Measurements from ENCODE around the gene MED27. TPM values are rescaled to one million over a fixed set of nuclear protein-coding genes. Genes with fewer than 3 reads are reported as not detected.

The MED27 gene
- total RNA-seq, 1 donor from 2014 or later = 28.2 TPM

GRCh38 chr9:131910572-131910971 lies 169.1 kb downstream of the MED27 start:
- Mint-ChIP-seq H3K9me3 (ENCODE audit: low read depth) (no peaks in the 10 kb centered on the region), H3K27ac (ENCODE audit: unreplicated experiment) (no peak overlapping the region), H3K4me3 (ENCODE audit: unreplicated experiment) (no peak overlapping the region), H3K4me1 (ENCODE audit: low read depth) (peaks cover 12% of the 10 kb centered on the region), H3K27me3 (ENCODE audit: low read depth) (no peaks in the 10 kb centered on the region), H3K36me3 (ENCODE audit: low read depth) (peaks cover 5% of the 10 kb centered on the region)
- TF ChIP-seq CTCF (IDR thresholded peaks at IDR 0.05) = no peak
- no peak for DNase-seq (ENCODE audit: low spot score)

GRCh38 chr9:131905144-131905543 lies 174.5 kb downstream of the MED27 start:
- Mint-ChIP-seq H3K36me3 (ENCODE audit: low read depth) (peaks cover 11% of the 10 kb centered on the region), H3K27me3 (ENCODE audit: low read depth) (no peaks in the 10 kb centered on the region), H3K27ac (ENCODE audit: unreplicated experiment) (no peak overlapping the region), H3K4me3 (ENCODE audit: unreplicated experiment) (no peak overlapping the region), H3K9me3 (ENCODE audit: low read depth) (no peaks in the 10 kb centered on the region), H3K4me1 (ENCODE audit: low read depth) (peaks cover 2% of the 10 kb centered on the region)
- no peak for TF ChIP-seq CTCF (IDR thresholded peaks at IDR 0.05)
- DNase-seq (ENCODE audit: low spot score) = no peak

GRCh38 chr9:131899296-131900228 lies 180.1 kb downstream of the MED27 start:
- no peaks in the 10 kb centered on the region for H3K27me3 Mint-ChIP-seq (ENCODE audit: low read depth)

GRCh38 chr9:131892902-131893500 lies 186.7 kb downstream of the MED27 start:
- Mint-ChIP-seq H3K27ac (ENCODE audit: unreplicated experiment) (no peak overlapping the region), H3K4me3 (ENCODE audit: unreplicated experiment) (no peak overlapping the region), H3K36me3 (ENCODE audit: low read depth) (peaks cover 20% of the 10 kb centered on the region), H3K4me1 (ENCODE audit: low read depth) (peaks cover 15% of the 10 kb centered on the region), H3K27me3 (ENCODE audit: low read depth) (no peaks in the 10 kb centered on the region), H3K9me3 (ENCODE audit: low read depth) (no peaks in the 10 kb centered on the region)
- DNase-seq (ENCODE audit: low spot score) = no peak
- TF ChIP-seq CTCF (IDR thresholded peaks at IDR 0.05) = no peak

More at GRCh38 chr9:131899296-131900228, 180.1 kb downstream of the MED27 start:
- no peak for TF ChIP-seq CTCF (IDR thresholded peaks at IDR 0.05)
- Mint-ChIP-seq H3K4me3 (ENCODE audit: unreplicated experiment) (no peak overlapping the region), H3K9me3 (ENCODE audit: low read depth) (no peaks in the 10 kb centered on the region), H3K4me1 (ENCODE audit: low read depth) (peaks cover 11% of the 10 kb centered on the region), H3K27ac (ENCODE audit: unreplicated experiment) (no peak overlapping the region), H3K36me3 (ENCODE audit: low read depth) (peaks cover 3% of the 10 kb centered on the region)
- no peak for DNase-seq (ENCODE audit: low spot score)

GRCh38 chr9:131892162-131892707 lies 187.4 kb downstream of the MED27 start:
- H3K9me3 Mint-ChIP-seq (ENCODE audit: low read depth) = no peaks in the 10 kb centered on the region
- H3K36me3 Mint-ChIP-seq (ENCODE audit: low read depth) = peaks cover 20% of the 10 kb centered on the region
- no peak overlapping the region for H3K4me3 Mint-ChIP-seq (ENCODE audit: unreplicated experiment)
- no peak for TF ChIP-seq CTCF (IDR thresholded peaks at IDR 0.05)
- H3K27ac Mint-ChIP-seq (ENCODE audit: unreplicated experiment) = no peak overlapping the region
- peaks cover 23% of the 10 kb centered on the region for H3K4me1 Mint-ChIP-seq (ENCODE audit: low read depth)
- H3K27me3 Mint-ChIP-seq (ENCODE audit: low read depth) = no peaks in the 10 kb centered on the region
- DNase-seq (ENCODE audit: low spot score) = no peak

Data from chondrocyte (in vitro differentiated cells).